ENCODE measurements around the gene PAK1.

Gene PAK1

DNA sequence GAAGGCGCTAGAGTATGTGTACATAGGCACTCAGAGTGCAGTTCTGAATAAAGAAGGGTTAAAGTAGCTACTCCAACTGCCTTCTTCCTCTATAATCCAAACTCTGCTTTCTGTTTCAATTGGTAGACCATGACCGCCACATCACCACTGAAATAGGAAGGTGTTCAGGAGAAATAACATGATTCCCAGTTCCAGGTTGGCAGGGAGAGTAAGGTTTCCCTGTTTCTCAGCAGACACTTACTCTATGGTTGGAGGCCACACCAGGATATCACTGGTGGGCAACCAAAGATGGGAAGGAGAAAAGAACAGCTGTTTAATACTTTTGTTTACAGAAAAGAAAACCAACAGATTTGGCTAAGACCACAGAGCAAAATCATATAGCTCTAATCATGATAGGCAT, 37.9 kb downstream of the PAK1 start:
- DNase-seq = no peak

DNA sequence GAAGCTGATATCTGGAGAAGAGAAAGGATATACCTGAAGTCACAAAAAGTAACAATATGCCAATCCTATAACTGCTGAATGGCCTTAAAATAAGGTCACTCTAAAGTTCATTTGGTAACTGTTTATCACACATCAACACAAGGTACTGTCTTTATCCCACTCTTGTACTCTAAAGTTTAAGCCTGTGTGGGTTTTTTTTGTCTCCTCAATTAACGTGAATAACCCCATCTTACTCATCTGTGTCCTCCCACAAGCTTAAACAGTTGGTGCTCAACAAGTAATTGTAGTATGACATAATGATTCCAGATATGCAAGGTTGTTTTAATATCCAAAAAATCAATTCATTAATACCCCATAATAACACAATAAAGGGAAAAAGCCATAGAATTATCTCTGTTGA, 42.1 kb downstream of the PAK1 start:
- DNase-seq = no peak

DNA sequence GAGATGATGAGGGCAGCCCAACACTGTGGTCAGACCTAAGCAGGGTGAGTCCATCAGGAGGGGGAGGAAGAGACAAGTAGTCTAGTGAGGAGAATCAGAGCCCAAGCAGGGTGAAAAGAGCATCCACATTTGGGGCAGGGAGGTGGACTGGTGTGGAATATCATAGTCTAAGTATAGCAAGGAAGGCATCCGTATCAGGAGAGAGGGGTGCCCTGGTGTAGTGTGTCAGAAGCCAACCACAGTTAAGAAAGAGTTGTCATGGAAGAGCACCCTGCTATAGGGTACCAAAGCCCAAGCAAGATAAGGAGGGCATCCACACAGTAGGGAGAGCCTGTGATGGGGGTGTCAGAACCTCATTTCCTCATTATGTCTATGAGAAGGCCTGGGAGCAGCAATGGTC, 45.3 kb downstream of the PAK1 start:
- DNase-seq = no peak

- no peak for DNase-seq
Observed at GRCh38 chr11:77425346-77425745, 48.5 kb downstream of the PAK1 start.

- DNase-seq = no peak
Observed at GRCh38 chr11:77424644-77425043, 49.2 kb downstream of the PAK1 start.

- no peak for DNase-seq
Observed at GRCh38 chr11:77423624-77424023, 50.3 kb downstream of the PAK1 start.

GRCh38 chr11:77422687-77423086, 51.2 kb downstream of the PAK1 start:
- no peak for DNase-seq

- DNase-seq = no peak
Observed at GRCh38 chr11:77421041-77421723, 52.7 kb downstream of the PAK1 start.

GRCh38 chr11:77418971-77419597, 54.8 kb downstream of the PAK1 start:
- DNase-seq = no peak

DNA sequence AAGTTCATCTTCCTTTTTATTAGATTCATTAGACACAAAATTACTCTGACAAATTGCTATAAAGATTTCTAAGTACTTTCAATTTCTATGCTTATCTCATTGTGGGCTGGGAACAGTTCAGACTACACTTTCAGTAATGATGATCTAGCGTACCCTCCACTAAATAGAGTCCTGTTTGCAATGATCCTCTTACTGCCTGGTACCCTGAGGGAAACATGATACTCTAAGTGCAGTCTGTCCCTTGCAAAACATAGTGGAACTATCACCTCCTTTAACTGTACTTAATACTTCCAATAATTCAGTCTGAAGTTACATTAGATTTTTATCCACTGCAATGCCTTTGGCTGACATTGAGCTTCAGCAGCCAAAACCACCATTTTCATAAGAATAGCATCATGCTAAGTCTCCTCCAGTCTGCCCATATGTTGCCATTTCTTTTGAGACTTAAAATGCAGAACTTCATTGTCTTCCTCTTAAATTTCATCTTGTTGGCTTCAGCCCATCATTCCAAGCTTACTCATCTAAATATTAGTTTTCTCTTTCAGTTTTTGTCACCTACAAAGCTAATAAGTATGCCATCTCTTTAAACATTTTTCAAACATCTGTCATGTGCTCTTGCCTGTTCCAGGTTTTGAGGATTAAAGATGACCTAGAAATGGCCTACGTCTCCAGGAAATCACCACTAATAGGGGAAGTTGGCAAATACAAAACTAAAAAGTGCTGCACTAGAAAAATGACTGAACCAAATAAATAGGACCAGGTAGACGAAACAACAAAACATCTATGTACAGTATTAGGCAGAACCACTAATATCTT, 55.5 kb downstream of the PAK1 start:
- no peak for DNase-seq

- no peak for DNase-seq
Observed at GRCh38 chr11:77416357-77416756, 57.5 kb downstream of the PAK1 start.

DNA sequence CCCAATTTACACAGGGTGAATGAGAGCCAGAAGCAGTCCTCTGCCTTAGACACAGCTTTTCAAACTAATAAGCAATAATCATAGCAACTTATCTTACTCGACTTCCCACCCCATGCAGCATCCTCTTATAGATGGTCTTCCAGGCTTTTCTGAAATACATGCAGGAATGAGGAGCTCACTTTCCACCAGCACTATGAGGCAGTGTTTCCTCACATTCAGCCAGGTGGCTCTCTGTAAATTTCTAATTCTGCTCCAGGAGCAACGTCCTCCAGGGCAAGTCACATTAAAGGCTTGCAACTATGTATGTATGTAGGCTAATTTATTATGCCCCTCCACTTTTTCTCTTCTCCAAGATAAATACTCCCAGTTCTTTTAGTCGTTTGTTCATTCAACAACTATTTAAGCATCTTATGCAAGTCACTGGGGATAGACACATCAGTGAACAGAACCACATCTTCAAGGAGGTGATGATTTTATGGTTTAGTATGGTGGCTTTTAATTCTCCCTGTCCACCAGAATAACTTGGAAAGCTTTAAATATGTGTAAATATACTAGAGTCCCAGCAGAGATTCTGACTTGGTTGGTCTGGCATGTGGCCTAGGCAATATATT, 59.9 kb downstream of the PAK1 start:
- DNase-seq = no peak

GRCh38 chr11:77412814-77413213, 61.1 kb downstream of the PAK1 start:
- no peak for DNase-seq

DNA sequence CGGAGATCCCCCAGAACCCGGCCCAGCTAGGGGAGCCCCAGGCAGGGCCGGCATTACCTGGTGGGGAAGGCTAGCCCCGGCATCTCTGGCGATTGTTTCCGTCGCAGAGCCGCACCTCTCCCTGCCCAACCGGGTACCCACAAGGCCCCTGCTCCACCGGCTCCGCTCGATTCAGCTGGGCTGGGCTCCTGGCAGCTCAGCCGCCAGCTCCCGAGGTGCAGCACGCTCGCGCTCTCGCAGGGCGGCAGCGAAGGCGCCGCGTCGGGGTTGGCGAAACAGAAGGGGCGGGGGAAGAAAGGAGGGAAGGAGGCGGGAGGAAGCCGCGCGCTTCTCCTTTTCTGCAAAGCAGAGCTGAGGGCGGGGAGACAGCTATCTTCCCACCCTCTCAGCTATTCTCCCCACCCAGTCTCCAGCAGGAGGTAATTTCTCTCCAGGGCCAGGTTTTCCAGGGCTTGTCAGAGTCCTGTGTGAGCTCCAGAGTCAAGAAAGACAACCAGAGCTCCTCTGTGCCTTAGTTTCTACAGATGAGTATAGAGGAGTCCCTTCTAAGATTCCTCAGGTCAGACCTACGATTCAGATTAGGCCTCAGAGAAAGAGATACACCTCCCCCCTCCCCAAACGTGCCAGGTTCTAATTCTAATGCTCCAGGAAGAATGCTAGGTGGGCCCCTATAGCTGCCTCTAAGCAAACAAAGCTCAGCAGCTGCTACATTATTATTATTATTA, 62.0 kb downstream of the PAK1 start:
- peak; percentile 91 for DNase-seq

GRCh38 chr11:77411137-77411707, 62.7 kb downstream of the PAK1 start:
- peak; percentile 66 for DNase-seq

DNA sequence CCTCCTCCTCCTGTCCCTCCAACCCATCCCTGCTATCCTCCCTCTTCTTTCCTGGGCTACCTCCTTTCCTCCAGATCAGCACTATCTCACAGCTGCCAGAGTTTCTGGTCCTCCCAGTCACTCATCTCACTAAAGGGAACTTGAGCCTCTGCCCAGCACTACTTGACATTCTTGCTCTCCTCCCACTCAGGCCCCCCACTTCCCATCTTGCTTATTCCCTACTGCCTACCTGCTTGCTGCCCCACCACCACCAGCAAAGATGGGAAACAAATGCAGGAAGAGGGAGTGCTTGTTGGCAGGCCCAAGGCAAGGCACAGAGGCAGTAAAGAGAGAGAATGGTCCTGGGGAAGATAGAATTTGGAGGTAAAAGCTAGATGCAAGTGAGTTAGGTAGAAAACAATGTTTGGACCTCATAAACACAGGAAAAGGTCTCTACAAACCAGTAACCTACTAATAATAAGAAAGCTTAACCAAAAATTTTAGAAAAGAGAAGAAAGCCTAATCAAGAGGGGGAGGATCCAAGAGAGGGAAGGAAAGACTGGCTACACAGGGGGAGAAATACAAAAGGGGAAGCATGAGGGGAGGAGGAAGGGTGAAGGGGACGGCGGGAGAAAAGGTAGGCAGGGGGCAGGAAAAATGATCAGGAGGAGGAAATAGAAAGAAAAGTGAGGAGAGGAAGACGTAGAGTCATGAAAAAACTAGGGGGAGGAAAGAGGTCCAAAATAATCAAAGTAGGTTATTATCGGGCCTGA, 63.6 kb downstream of the PAK1 start:
- DNase-seq = no peak

GRCh38 chr11:77409046-77409445, 64.8 kb downstream of the PAK1 start:
- DNase-seq = no peak

- no peak for DNase-seq
Observed at GRCh38 chr11:77407613-77408012, 66.3 kb downstream of the PAK1 start.

DNA sequence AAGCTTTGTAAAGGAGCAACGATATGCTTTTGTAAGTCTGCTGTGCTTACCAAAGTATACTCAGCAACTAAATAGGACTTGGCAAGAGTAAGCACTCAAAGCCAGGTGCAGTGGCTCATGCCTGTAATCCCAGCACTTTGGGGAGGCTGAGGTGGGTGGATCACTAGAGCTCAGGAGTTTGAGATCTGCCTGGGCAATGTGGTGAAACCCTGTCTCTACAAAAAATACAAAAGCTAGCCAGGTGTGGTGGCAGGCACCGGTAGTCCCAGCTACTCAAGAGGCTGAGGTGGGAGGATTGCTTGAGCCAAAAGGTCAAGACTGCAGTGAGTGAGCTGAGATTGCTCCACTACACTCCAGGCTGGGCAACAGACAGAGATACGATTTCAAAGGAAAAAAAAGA, 67.5 kb downstream of the PAK1 start:
- DNase-seq = no peak

DNA sequence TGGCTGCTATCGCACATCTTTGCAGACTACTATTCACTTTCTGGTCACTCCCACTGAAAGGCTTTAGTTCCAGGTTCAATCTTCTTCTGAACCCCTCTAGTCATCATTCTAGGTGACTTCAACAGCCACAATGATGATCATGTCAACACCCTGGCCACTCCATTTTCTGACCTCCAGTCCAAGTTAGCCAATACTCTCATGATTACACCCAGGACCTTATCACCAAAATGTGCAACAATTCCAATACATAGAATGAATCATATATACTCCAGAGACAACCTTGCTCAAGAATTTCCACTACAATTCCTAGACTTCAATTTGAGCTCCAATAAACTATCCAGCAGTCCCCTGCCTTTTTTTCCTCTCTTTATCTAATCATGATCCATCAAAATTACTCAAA, 70.7 kb downstream of the PAK1 start:
- no peak for DNase-seq

- DNase-seq = no peak
Observed at GRCh38 chr11:77402218-77402556, 71.7 kb downstream of the PAK1 start.

All from activated effector memory CD4-positive, alpha-beta T cell treated with anti-CD3 and anti-CD28 coated beads, Interleukin-2, amount 50 U/mL, for 16 hours (primary cell).